Fibroblast of upper back skin (primary cell): ENCODE measurements around the gene GIMAP8.
A peak's percentile ranks its signal among the peaks of the same experiment; 100 is the strongest.

Experiments used
- DNase-seq: peaks from one replicate; pipeline ENCODE4 v3.0.0-alpha.2; 2013

The GIMAP8 gene

DNA sequence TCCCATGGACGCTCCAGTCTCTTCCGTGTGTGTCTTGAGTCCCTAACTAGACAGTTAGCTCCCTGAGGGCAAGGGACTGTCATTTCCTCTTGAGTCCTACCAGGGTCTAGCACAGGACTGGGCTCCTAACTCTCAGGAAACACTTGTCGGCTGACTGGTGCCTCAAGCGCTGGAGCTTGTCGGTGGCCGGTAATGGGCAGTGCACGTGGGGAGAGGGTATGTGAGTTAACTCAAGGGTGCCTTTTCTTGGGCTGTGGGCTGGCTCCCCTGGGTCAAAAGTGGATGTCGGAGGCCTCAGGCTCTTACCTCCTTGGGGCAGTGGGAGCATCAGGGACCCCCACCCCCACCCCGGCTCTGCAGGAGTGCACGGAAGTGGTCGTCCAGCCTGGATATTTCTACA, 38.4 kb upstream of the GIMAP8 start:
- no peak for DNase-seq

DNA sequence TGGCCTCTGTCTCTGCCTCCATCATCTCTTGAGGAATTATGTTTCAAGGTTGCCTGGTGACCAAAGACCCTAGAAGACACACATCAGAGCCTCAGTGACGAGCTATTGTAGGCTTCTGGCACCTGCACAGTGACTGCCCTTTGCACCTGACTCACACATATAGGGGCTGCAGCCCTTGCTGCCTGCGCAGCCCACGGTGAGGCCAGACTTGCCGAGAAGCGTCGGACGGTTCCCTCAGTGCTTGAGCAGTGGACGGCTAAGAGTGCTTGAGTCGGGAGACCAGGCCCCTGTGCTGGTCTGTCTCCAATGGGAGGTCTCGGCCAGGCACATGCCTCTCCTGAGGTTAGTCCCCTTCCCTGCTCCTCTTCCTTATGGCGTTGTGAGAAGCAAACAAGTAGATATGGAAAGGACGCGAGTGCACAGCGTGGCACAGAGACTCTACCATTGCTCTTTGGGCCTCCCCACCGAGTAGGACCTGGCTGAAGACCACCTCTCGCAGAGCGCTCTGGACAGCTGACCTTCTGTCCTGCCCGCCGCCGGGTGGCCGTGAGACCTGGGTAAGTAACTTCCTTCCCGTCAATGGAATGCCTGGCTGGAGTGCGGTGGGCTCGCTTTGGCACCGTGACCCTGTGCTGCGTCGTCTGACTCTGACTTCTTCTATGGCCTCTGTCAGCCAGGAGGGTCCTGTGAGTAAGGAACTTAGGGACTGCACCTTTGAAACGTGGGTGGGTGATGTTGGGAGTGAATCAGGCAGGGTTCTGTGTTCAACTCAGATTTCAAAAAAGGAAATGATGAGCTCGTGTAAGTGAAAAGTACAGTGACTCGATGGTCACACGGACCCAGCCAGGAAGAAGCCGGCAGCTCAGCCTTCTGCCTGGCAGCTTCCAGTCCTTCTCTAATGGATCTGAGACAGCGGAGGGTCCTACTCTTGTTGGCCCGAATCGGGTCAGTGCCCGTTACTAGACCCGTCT, 37.6 kb upstream of the GIMAP8 start:
- DNase-seq = no peak

DNA sequence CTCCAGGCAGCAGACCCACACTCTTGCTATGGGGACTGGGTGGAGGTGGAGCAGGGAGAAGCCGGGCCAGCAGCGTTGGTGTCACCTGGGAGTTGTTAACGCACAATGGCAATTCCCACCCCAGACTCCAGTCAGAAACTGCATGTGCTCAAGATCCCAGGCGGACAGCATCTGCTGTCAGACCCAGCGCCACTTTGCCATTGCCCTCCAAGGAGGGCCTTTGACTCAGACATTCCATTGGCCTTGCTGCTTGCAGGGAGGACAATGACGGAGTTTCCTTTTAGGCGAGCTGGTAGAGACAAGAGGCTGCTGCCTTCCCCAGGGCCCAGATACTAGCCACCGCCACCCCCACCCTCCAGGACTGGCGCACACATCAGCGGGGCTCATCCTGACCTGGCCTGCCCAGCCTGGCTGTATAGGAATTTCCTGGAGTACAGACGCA, 36.8 kb upstream of the GIMAP8 start:
- DNase-seq = no peak

DNA sequence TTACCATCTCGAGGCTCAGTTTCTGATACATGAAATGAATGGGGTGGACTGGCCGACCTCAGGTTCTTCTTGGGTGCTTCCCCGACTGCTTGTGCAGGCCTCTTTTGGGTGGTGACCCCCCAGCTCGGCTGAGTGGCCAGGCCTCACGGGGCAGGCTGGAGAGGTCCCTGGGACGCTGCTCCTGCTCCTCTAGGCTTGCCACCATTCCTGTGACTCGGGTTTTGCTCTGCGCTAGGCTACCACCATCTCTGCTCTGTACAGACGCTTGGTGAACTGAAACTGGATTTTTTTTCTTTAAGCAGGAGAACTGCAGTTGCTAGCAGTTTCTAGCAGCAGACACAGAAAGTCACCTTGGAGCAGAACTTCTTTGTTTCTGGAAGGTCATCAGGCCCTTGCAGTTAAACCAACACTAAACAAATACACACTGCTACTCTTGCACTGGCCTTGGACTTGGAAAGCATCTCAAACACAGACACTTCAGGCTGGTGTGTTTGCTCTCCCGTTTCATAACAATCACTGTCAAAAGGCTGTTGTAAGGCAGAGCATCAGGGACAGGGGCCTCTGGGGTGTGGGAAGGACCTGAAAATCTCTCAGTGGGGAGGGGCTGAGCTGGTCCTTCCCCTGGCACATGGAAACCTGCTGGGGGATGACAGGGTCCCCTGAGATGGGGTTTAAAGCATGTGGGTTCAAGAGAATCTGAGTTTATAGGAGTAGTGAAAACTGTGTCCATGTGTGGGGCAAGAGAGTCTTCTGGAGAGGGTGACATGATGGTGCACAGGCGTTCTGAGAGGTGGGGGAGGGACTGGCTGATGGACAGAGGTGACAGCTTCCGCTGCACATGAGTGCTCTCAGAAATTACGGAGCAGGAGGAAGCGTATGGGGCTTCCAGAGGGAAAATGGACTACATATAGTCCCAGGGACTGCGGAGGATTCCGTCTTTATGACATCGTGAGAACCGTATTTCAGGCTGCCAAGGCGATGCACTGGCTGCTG, 35.0 kb upstream of the GIMAP8 start:
- no peak for DNase-seq

DNA sequence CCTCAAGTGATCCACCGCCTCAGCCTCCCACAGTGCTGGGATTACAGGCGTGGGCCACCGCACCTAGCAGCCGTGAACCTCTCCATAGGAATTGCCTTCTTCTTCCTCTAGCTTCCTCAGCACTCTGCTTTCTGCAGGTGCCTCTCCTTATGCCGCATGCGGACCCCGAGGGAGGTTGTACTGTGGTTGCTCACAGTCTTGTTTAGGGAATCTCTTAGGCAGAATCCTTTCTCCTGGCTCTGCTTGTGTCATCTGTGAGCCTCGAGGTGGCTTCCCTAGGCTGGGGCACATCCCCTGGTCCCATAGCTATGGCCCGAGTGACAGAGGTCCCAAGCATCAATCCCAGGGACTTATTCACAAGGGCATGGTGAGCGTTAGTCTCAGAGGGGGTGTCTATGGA, 33.2 kb upstream of the GIMAP8 start:
- no peak for DNase-seq

DNA sequence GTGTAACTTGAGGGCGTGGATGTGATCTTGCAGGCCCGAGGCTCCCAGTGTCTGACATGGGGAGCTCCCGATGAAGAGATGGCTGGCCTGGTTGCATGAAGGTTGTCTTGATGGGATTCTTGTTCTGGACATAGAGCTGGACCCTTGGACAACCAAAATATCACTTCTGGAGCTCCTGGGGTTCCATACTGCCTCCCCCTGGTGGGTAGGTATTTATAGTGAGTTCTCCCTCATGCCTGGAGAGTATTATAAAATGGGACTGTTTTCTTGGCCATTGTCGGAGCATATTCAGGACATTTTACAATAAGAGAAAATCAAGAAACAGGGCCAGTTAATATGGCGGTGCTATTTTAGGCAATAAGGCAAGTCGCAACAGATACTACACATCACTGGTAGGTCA, 32.6 kb upstream of the GIMAP8 start:
- DNase-seq = no peak

DNA sequence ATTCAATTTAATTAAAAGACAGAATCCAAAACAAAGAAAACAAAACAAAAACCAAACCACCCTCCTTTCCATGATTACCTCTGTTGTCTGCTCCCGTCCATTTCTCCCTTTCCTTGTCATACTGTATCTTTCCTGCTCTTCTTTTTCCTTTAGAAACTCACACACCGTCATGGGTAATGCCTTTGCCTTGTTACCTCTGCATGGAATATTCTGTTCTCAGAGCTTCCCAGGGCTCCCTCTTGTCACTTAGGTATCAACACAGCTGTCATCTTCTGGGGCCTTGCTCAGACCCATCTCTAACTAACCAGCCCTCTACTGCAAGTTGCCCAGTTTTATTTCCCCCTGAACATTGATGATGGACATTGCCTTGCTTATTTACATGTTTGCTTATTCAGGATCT, 30.2 kb upstream of the GIMAP8 start:
- DNase-seq = no peak

DNA sequence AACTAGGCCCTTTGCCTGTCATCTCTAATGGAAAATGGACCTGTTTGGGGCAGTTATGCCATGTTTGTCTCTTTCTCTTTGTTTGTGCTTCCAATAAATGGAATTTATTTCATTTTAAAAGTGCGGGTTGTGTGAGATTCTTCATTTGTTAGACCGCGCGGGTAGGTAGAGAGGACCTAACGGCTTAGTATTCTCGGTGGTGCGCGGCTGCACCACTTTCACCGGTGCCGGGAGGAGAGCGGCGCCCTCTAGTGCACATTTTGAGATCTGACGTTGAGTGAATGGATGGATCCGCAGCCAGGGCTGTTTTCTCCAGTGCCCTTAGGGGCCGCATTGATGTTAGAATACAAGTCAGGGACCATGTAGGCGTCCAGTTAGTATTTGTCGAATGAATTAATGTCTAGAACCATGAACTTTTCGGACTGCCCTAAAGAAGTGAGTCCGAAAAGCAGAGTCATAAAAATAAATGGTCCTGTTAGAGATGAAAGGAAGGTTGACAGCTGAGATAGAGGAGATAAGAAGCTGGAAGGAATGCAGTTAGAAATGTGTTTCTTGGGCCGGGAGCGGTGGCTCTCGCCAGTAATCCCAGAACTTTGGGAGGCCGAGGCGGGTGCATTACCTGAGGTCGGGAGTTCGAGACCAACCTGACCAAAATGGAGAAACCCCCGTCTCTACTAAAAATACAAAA, 29.3 kb upstream of the GIMAP8 start:
- DNase-seq = peak; percentile 63

DNA sequence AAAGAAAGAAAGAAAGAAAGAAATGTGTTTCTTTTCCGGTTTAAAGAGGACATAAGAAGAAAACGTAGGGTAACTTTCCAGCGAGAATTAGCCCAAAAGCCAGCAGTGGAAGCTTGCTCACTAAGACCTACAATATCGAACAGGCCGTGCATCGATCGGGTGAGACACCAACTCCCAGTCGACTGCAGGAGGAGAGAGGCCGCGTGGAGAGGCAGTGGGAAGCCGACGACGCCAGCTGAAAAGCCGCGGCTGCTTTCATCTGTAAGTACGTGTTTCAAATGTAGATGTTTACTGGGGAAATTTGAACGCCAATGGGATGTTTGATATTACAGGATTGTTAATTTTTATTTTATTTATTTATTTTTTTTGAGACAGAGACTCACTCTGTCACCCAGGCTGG, 28.6 kb upstream of the GIMAP8 start:
- no peak for DNase-seq

DNA sequence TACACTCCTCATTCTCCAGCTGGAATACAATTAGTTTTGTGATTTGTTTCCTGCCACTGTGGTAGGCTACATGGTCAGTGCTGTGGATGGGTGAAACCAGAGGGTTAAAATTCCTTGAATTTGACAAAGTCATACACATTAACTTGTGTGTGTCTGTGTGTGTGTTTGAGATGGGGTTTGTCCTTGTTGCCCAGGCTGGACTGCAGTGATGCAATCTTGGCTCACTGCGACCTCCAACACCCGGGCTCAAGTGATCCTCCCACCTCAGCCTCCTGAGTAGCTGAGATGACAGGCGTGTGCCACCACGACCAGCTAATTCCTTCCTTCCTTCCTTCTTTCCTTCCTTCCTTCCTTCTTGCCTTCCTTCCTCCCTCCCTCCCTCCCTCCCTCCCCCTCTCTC, 24.8 kb upstream of the GIMAP8 start:
- DNase-seq = no peak

DNA sequence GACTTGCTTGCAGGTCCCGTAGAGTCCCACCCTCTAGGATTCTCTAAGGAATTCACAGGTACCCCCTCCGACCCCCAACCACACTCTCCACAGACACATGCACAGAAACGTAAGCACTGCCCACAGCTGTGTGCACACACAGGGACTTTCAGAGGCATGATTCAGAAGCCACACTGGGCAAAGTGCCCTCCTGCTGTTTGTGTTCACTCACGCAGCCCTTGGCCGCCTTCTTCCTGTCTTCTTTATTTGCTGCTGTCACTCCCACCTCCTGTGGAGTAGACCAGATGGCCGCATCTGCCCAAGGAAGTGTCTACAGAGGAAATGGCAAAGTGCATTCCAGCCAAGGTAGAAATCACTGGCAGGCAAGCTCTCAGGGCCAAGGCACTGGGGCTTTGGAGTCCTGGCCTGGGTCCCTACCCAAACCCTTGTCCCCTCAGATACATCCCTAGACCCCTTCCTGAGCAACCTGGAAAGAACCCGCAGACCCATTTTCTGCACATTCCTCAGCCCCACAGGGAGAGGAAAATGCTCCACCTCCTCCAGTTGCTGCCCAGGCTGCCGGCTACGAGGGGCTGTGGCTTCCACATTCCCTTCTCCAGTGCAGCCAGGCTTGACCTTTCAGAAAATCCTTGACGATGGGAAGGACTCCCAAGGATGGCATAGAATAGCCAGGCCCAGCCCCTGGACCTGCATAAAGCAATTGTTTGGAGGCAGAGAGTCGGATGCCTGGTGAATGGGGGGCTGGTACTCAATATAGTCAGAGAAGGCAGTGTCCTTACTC, 21.6 kb upstream of the GIMAP8 start:
- peak; percentile 80 for DNase-seq

DNA sequence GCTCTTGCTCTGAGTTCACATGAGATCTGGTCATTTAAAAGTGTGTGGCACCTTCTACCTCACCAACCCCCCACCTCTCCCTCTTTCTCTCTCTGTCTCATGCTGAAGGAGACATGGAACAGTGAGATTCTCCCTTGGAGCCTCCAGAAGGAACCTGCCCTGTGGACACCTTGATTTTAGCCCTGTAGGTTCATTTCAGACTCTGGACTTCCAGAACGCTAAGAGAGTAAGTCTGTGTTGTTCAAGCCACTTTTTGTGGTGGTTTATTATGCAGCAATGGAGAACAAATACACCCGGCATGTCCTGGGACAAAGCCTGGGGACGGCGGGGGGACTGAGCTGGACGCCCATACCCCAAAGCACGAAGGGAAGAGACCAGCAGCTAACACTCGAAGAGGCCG, 20.7 kb upstream of the GIMAP8 start:
- no peak for DNase-seq

DNA sequence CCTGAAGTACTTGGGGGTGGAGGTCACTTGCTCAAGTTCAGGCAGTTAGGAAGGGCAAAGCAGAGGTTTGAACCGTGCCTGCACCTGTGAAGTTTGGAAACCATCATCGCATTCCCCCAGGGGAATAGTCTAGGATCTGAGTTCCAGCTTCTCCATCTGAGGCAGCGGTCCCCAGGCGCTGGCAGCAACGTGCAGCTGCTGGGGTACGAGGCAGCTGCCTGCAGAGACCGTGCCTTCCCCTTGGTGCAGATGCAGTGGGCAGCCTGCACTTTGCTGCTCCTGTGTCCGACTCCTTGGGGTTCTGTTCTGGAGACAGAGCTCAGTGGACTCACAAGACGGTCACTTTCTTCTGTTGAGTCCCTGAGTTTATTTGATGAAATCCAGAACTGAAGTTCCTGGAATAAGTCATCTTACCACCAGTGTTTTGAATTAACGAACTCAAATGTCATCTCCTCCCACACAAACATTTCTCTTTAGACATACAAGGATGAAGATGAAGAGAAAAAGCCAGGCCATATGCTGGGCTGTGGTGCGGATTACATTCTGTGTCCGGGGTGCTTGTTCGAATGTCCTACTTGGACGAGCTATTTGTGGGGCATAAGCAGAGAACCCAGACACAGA, 19.9 kb upstream of the GIMAP8 start:
- DNase-seq = no peak

DNA sequence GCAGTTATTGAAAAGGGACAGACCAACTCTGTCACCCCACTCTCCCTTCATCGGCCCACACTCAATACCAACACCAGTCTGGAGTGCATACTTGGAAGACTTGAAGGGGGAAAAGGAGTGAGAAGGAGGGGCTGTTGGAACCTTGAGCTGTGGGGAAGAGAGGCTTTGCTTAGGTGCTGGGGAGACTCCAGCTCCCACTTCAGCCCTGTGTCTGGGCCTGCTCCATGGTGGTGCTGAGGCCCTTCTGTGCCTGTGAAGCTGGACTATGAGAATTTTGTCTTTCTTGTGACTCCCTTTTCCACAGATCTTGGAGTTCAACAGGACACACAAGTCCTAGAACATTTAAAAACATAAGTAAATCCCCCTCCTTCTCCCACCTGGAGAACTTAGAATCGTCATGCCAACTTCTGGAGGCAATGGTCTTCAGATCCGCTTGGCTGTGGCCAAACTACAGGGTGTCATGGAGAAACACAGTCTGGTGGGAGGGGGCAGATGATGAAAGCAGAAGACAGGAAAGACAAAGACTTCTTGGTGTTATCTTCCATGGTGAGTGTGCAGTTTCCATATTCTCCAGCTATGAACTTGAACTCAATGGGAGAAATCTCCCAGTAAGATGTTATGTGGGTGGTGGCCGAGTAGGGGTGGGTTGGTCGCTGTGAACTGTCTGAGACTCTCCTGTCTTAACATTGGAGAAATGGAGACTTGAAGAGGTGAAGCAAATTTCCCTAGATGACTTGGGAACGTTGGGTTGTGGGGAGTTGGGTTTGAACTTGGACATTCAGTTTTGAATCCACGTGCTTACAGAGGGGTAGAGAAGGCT, 18.4 kb upstream of the GIMAP8 start:
- no peak for DNase-seq

DNA sequence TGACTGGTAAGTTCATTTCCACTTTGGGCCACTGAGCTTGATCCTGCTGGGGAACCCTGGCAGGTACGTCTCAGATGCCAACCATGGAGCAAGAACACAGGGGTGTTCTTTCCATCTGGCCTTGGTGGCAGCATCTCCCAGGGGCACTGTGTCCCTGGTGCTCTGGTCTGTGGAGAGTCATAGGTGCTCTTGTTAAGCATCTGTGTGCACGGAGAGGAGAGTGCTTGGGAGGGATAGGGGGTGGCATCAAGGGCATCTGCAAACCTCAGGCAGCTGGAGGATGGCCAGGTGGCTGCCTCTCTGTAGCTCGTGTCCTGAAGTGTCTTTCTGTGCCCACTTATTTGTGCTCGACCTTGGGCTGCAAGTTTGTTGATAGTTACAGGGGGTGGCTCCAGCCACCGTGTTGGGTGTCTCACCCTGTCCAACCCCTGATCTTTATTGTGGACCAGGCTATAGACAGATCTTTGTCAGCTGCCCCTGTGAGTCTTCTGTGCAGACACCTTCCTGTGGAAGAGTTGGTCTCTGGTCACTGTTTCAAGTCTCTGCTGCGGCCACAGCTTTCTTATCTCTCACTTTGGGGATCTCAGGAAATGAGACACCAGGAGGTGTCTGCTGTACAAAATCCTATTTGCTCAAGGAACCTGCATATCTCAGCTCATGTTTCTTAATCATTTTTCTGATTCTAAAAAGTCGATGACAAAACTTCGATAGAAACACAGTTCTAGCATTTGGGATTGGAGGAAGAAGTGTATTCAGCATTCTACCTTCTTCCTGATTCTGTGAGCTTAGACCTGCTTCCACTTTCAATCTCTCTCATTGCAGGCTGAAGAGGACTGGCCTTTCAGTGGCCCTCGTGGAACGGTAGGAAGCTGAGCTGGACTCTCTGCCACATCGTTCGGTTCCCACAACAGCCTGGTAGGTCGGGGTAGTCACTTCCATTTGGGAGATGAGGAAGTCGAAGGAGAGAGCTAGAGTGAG, 17.2 kb upstream of the GIMAP8 start:
- DNase-seq = no peak

DNA sequence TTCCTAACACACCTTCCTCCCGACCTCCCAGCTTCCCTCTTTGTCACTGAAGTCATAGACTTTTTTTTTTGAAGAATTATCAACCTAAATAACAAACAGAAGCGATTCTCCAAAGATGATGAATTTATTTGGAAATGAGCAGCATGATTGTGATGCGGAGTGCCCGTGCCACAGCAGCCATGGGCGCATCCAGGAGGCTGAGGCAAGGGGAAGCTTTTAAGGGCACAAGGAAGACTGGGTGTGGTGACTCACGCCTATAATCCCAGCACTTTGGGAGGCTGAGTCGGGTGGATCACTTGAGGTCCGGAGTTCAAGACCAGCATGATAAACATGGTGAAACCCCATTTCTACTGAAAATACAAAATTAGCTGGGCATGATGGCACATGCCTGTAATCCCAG, 16.2 kb upstream of the GIMAP8 start:
- DNase-seq = no peak

DNA sequence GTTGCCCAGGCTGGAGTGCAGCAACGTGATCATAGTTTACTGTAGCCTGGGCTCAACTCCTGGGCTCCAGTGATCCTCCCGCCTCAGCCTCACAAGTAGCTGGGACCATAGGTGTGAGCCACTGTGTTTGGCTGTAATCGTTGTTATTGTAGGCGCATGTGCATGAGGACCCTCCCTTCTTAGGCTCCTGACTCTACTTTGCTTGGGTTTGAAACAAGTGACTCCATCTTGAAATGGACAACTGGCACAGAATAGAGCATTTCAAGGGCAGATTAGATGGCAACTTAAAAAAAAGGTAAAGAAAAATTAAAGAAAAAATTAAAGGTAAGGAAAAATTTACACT, 15.4 kb upstream of the GIMAP8 start:
- no peak for DNase-seq

DNA sequence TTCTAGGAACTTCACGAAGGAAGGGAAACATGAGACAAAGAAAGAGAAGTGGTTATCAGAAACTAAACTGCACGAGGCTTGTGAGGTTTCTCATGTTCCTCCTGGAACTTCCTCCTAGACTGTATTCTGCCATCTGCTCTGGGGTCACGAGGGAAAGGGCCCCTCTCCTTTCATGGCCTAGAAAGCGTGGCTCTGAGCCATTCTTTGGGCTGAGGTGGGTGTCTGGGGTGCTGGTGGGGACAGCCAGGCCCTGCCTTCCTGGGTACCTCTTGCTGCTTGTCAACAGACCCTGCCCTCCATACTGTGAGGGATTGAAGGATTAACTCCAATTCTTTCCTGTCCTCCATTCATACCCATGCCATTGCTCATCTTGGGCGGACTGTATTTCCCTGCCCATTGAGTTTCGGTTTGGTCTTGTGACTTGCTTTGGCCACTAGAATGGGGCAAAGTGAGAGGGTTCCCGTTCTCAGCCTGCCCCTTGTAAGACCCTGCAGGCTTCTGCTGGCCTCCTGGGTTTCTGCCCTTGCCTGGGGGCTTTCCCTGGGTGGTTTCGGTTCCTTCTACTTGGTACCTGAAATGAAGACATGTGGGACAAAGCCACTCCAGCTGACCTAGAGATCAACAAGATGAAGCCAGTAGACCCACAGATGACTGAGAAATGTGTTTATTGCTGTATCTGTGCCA, 14.9 kb upstream of the GIMAP8 start:
- no peak for DNase-seq

DNA sequence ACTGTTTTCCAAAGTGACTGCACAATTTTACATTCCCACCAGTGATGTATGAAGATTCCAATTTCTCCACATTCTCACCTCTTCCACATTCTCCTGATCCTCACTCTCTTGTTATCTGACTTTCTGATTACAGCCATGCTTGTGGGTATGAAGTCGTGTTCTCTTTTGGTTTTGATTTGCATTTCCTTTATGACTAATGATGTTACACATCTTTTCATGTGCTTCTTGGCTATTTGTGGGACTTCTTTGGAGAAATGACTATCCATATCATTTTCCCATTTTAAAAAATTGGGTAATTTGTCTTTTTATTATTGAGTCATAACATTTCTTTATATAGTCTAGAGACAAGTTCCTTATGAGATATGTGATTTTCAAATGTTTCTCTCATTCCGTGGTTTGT, 10.5 kb upstream of the GIMAP8 start:
- DNase-seq = peak; percentile 20
